Measurements from ENCODE around the gene ACTBL2.

The ACTBL2 gene

DNA sequence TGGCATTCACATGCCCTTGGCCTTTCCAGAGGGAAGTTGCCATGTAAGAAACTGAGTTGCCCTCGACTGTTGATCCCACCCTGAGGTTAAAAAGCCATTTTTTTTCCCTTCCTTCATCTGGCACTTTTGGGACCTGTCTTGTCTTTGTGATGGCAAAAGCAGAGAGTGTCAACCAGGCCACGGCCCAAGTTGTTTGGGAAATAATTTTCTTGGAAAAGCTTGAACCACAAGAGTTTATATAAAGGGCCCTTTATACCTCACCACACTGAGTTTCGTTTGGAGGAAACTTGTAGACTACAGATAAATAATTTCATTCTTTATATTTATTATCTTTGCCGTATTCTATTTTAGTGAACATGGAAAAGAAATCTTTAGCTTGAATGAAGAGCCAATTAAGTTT, 34.3 kb downstream of the ACTBL2 start:
- no peak for DNase-seq

DNA sequence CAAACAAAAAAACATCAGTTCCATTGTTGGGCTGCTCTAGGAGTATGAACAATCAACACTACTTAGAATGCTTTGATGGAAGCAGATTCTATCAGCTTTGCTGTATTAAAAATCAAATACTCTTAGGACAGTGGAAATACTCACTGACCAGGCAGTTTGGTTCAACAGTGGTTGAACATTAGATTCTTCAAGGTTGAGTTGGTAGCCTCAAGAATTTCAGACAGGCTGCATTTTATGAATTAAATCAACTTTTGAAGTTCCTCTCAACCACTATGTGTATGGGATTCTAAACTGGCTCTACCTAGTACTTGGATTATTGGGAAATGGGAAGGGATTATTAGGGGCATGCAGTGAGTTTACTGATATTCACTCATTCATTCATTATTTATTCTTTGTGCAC, 35.0 kb downstream of the ACTBL2 start:
- DNase-seq, result no peak

DNA sequence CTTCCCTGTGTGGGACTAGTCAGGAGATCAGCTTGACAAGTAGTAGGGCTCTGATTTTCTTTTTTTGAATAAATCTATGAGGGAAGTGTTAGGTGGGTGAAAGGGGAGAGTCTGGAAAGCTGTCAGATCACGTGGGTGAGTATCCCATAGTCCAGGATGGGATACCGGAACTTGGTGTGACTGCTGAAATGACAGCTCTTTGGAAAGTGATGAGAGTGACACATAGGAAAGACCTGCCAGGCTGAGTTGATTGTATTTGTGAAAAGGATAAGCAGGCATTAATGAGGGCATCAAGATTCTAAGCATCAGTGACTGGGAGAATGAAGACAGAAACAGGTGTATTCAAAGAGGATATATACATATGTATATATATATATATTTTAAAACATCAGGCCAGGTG, 35.6 kb downstream of the ACTBL2 start:
- DNase-seq, result no peak

DNA sequence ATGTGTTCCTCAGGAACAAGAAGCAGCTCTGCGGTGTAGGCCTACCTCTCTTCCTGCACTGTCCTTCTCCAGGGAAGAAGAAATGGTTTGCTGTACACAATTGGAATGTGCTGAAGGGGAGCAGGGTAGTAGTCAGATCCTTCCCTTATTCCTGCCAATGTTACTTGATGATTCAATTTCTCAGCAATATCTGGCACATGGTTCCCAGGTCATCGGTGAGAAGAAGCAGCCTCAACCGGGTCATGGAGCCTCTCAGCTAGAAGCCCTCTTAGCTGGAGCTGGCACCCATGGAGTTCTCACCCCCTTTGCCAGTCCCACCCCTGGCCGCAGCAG, 36.9 kb downstream of the ACTBL2 start:
- DNase-seq, result no peak

DNA sequence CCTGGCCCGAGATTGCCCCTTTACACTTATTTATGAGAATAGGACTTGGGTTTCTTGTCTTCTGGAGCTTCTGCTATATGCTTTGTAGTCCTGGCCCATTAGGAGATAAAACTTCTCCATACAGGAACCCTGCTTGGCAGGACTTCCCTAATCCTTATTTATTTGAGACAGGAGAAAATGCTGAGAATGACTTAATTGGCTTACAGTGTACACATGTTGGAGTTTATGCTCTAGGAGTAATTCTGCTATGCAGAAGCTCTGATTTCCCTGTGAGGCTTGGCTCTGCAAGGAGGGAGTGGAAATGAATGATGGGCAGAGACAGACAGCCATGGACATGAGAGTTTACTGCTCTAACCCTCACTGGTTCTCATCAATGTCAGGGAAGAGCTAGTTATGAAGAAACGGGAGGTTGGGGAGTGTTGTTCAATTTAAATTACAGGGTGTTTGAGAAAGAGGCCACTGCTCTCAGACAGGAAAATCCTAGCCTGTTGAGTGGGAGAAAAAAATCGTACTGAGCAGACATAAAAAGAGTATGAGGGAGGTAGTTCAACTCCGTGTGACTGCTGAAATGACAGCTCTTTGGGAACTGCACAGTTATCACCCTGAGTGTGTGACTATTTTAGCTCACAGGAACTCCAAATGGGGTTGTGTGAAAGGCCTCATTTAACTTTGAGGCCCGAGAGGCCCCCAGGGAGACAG, 37.5 kb downstream of the ACTBL2 start:
- DNase-seq, result no peak

DNA sequence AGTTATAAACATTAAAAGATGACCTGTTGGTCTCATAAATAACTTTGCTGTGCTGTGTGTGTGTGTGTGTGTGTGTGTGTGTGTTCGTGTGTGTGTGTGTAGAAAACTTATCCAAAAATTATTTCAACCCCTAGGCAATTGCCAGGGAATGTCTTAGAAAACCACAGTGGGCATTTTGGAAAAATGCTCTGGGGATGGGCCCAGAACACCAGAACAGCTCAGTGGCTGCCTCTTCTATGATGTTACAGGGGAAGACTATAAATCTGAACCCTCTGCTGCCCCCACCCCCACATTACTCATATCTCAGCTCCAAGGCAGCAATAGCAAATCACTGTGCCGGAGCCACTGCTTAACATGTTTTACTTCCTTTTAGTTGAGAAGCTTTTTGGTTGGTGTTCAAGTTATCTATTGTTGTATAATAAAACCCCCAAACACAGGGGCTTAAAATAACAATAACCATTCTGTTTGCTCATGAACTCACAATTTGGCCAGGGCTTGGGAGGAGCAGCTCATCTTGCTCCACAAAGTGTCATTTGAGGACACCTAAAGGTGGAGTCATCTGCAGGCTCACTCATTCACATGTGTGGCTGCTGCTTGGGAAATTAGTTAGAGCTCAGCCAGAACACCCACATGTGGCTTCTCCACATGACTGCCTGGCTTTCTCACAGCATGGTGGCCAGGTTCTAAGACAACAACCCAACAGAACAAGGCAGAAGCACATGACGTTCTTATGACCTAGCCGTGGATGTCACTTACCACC, 40.4 kb downstream of the ACTBL2 start:
- DNase-seq, result no peak

DNA sequence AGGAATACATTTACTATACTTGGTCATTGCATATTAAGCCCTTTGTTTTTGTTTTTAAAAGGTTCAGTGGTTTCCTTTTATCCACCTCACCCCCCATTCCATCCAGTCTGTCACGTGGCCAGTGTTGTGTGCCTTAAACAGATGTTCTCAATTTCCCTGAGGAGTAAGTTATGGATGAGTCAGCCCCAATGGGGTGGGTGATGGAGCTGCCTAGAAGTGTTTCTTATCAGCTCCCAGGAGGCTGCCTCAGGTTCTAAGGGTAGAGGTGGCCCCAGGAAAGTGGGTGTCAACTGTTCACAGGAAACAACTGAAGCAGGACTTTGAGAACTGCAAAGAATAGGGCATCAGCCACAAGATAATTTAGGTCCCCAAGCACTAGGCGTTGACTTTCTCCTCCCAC, 41.1 kb downstream of the ACTBL2 start:
- no peak for DNase-seq

DNA sequence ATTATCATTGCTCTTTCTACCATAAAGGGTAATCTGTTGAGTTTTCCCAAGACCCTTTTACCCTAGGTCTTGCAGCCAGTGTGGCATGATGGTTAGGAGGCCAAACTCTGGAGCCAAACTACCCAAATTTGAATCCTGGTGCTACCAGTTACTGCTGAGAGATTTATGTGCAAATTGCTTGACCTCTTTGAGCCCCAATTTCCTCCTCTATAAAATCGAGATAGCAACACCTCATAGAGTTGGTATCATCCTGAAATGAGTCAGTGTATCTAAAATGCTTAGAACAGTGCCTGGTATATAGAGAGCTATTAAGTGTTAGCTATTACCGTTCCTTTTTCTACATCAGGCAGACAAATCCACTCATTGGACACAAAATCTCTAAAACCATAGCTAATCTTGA, 43.0 kb downstream of the ACTBL2 start:
- no peak for DNase-seq

DNA sequence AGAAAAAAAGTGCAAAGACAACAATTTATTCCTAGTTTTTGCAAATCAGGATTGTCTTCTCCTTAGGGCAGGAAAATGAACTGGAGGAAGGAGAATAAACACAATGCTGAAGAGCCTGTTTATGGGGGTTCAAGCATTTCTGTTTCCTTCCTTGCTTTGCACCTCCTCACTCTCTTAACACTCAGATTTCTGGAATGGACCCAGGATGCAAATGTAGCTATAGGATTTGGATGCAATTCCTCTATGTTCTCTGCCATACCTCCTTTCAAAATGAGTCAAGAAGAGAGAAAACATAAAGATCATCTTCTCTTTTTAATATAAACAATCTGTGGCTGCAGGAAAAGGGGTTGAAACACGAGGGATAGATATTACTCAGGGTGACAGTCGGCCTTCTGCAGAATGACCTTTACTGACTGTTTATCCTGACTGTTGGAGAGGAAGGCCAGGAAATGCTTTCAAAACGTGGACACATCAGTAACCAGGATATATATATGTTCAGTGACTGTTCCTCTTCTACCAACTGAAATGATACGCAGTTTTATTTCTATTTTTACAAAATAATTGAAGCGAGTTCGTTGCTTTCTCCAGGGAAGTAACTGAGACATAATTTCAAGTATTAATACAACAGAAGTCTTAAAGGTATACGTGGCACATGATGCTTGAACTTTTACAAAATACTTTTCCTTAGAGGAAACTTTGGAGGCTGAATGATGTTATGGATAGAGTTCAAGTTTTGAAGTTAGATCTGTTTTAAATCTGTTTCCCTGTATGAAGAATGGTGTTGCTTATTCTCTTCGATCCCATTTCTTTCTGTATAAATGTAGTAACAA, 44.4 kb downstream of the ACTBL2 start:
- no peak for DNase-seq

DNA sequence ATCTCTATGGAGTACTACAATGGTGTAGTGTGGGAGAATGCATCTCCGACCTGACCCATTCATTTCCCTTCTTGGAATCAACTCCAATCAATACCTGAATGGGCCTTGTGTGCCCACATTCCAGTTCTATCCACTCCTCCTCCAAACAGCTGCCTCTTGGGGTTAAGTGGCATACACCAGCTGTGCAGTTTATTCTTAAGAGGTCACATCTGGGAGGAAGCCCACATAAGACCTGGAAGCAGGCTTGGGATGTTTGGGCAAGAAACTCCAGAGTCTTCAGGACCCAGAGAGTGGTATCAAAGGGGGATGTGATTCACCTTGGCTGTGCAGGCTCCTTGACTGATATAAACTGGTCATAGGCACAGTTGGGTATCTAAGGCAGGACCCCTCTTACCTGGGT, 46.0 kb downstream of the ACTBL2 start:
- DNase-seq, result no peak

DNA sequence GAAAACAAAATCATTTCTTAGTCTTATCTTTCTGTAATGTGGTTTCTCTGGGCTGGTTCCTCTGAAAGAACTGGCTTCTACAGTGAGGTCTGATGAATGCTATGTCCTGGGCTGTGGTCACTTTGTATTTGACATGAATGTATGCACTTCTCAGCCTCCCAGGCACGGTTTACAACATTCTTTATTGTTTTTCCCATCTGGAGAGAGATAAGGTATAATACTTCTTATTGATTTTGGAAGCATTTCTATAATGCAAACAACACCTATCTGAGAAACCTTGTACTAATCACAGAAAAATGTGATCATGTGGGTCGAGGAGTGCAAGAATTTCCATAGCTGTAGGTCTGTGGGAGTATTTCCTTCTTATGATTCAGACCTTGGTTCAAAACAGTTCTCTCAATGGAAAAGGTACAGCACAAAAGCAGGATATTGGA, 46.9 kb downstream of the ACTBL2 start:
- no peak for DNase-seq

DNA sequence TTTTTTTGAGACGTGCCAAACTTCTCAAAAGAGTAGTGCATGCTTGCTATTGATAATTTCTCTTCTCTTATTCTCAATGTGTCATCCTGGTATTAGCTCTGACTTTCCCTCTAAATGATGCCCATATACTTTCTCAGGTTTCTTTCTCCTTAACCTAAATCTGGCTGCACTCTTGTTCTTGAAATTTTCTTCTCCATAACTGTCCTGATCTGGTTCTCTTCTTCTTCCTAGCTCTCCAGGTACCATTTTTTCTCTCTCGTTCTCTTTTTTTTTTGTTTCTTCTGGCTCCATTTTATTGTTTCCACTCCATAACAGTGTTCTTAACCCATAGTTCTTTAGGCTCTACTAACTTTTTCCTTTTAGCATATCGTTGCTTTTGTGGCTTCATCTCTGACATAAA, 47.9 kb downstream of the ACTBL2 start:
- DNase-seq, result no peak

DNA sequence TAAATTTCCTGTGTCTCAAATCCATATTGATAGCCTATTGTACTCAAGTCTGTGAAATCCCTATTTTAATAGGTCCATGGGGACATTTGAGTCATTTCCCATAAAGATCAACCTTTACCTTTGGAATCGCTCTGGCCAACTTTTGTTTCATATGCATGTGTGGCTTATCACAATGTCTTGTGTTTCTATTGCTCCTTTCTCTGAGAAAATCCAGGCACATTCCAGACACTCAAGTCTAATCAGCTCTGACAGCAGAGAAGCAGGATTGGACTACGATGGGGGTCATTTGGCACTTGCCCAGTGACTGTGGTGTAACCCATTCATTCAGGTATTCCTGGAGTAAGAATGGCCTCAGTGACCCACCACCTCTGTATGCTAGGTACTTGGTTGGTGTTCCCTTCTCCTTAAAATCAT, 48.4 kb downstream of the ACTBL2 start:
- DNase-seq, result no peak

DNA sequence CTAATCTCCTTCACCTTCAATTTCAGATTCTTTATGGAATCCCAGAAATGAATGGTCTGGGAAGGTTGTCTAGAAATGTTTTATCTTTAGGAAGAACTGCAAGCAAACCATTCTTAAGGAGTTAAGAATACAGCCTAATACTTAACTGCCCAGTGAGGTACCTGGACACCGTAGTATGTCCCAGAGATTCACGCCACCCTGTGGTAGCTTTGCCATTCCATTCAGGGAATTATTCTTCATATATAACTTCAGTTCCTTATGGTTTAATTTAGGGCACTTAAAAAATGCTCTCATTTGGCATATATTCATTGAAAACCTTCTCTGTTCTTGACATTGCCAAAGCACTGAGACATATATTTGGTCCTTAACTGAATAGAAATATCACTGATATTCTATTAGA, 49.7 kb downstream of the ACTBL2 start:
- no peak for DNase-seq

DNA sequence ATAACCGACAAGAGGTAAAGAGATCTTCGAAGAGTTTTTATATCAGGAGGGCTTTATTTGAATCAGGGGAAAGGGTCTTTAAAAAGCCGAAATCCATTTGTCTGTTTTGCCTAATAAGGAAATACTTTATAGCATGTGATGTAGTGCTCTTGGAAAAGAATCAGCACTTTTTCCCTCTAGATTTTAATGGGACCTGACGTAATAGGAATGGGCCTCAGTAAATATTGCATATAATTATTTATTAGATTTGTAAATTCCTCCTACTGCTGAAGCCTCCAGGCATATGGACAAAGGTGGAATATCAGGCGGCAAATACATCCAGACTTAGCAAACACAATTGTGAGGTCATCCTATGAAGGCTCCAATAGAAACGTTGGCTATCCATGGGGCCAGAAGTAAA, 50.9 kb downstream of the ACTBL2 start:
- no peak for DNase-seq

Data from activated CD4-positive, alpha-beta T cell treated with anti-CD3 and anti-CD28 coated beads for 4 hours (primary cell).